A549 (cell line): Measurements from ENCODE around the gene DUX4. TPM values are rescaled to one million over a fixed set of nuclear protein-coding genes. Genes with fewer than 3 reads are reported as not detected.
"Not testable (repeated sequence)": the region's sequence is repeated elsewhere in the genome, so short reads cannot be mapped to it uniquely, and the experiment has no call there.

Experiments used
- ATAC-seq, 2 experiments: fragments of 200-7000 bp in 1 of 2; fragments of >200 bp in 1 of 2; cut with Nextera tagmentation in 1 of 2; cut with Tn5 transposase in 1 of 2; 3 replicates each; pipeline versions ENCODE4 v1.8.0 to v1.9.1; 2018 to 2020; ENCODE audit warnings: mild to moderate bottlenecking in 1 of 2, moderate library complexity in 1 of 2
- CTCF ChIA-PET: fragments of 300-600 bp; sonication (Branson Sonifier 250); formaldehyde crosslinking; extraction: SDS; loops from one replicate; lab custom pipeline; 2021; ENCODE audit warnings: antibody characterized with exemption, inconsistent platforms; lab: Yijun Ruan, JAX
- POLR2A ChIA-PET: fragments of 350-600 bp; formaldehyde crosslinking; extraction: SDS; loops from one replicate; lab custom pipeline; 2021; ENCODE audit warnings: antibody characterized with exemption, inconsistent platforms; lab: Yijun Ruan, JAX
- DNase-seq, 2 experiments: peaks; one replicate each; pipeline versions ENCODE4 v3.0.0 to v3.0.0-alpha.2; 2011 to 2016; ENCODE audit warnings: low read depth in 1 of 2, low spot score in 1 of 2
- FAIRE-seq: peaks from 2 replicates; lab custom pipeline; 2011; peaks lifted over from hg19 to GRCh38; lab: Jason Lieb, UNC
- H3K27ac ChIP-seq, 2 experiments: fragments of >200 bp; sonication (Bioruptor Twin); formaldehyde crosslinking; 3 replicates each; pipeline ENCODE4 v1.5.1; 2016 to 2017
- H3K4me1 ChIP-seq: fragments of >200 bp; sonication (Bioruptor Twin); formaldehyde crosslinking; 3 replicates; pipeline ENCODE4 v1.6.1; 2016
- H3K4me2 ChIP-seq: fragments of >200 bp; sonication (Bioruptor Twin); formaldehyde crosslinking; 3 replicates; pipeline ENCODE4 v1.6.1; 2016
- H3K4me3 ChIP-seq: fragments of >200 bp; sonication (Bioruptor Twin); formaldehyde crosslinking; 3 replicates; pipeline ENCODE4 v1.5.1; 2016
- H3K9me3 ChIP-seq: fragments of >200 bp; sonication (Bioruptor Twin); formaldehyde crosslinking; 3 replicates; pipeline ENCODE4 v1.6.1; 2016
- WGBS: methylation state at CpG from one replicate; pipeline ENCODE4 v1.1.6; 2017; ENCODE audit errors: missing lambda C conversion rate; 5-methylcytosine and 5-hydroxymethylcytosine counted together
- polyA minus RNA-seq: library from RNA; depleted of rRNA, polyadenylated mRNA; stranded (reverse); fragments of >200 nt; gene quantifications from 2 replicates; pipeline ENCODE4 v1.2.3, GENCODE V29; 2011; rRNA and poly(A)+ RNA removed
- polyA plus RNA-seq, 4 experiments: library from polyadenylated mRNA; depleted of rRNA in 3 of 4; stranded (reverse); fragments of >200 nt; fragmentation: RNase III in 1 of 4; extraction: RNeasy Plus Mini Kit Qiagen cat#74134 plus additional on column Dnase treatment in 1 of 4; gene quantifications; 2 replicates in 3 of 4; 3 replicates in 1 of 4; pipeline ENCODE4 v1.2.3, GENCODE V29; 2011 to 2017

Gene DUX4
- polyA plus RNA-seq (2011; rRNA removed) (not detected in 2 replicates), polyA plus RNA-seq (2017; fragmentation: RNase III; extraction: RNeasy Plus Mini Kit Qiagen cat#74134 plus additional on column Dnase treatment) (not detected in 3 replicates), polyA minus RNA-seq (not detected in 2 replicates)
- polyA plus RNA-seq (2012; cell fraction: cytosol; rRNA removed): not detected in 2 replicates
- polyA plus RNA-seq (2012; cell fraction: nucleus; rRNA removed): not detected in 2 replicates

- FAIRE-seq, H3K4me1 ChIP-seq, H3K9me3 ChIP-seq, H3K4me3 ChIP-seq, ATAC-seq, H3K4me2 ChIP-seq, H3K27ac ChIP-seq, CTCF ChIA-PET, POLR2A ChIA-PET, DNase-seq: not testable (repeated sequence)
- WGBS: no CpG with 5 or more reads among the region's 32 CpGs
Measured at GRCh38 chr4:190173428-190173827, at the start of gene DUX4. DUX4 (plus strand) TSS chr4:190173774; CDS start chr4:190173774, 0 bp downstream.

- ATAC-seq, CTCF ChIA-PET, H3K4me3 ChIP-seq, H3K4me1 ChIP-seq, FAIRE-seq, H3K9me3 ChIP-seq, H3K4me2 ChIP-seq, DNase-seq, H3K27ac ChIP-seq, POLR2A ChIA-PET: not testable (repeated sequence)
- no CpG with 5 or more reads among the region's 33 CpGs for WGBS
Measured at GRCh38 chr4:190175436-190175835, 1.9 kb downstream of the DUX4 start.

- CTCF ChIA-PET, FAIRE-seq, H3K4me3 ChIP-seq, H3K4me1 ChIP-seq, POLR2A ChIA-PET, H3K27ac ChIP-seq, H3K9me3 ChIP-seq, DNase-seq, H3K4me2 ChIP-seq: not testable (repeated sequence)
- peak; percentile 57 to 58; a peak in 3 of 6 replicates for ATAC-seq
- 4% methylated on average over 4 of the region's 6 CpGs for WGBS
Measured at GRCh38 chr4:190177727-190178605, 4.4 kb downstream of the DUX4 start.

- ATAC-seq, CTCF ChIA-PET, POLR2A ChIA-PET, H3K27ac ChIP-seq, H3K4me1 ChIP-seq, H3K4me2 ChIP-seq, H3K4me3 ChIP-seq, DNase-seq, FAIRE-seq, H3K9me3 ChIP-seq: not testable (repeated sequence)
- 3% methylated on average over 4 of the region's 4 CpGs for WGBS
Measured at GRCh38 chr4:190178606-190178990, 5.0 kb downstream of the DUX4 start.

GRCh38 chr4:190179030-190179739 is 5.6 kb downstream of the DUX4 start:
- ATAC-seq: peak; percentile 78 to 81; a peak in 4 of 6 replicates
- POLR2A ChIA-PET, H3K4me1 ChIP-seq, DNase-seq, CTCF ChIA-PET, FAIRE-seq, H3K4me2 ChIP-seq, H3K4me3 ChIP-seq, H3K27ac ChIP-seq, H3K9me3 ChIP-seq: not testable (repeated sequence)
- 5% methylated on average over 1 of the region's 2 CpGs for WGBS

GRCh38 chr4:190179740-190180094 is 6.1 kb downstream of the DUX4 start:
- H3K9me3 ChIP-seq, H3K4me1 ChIP-seq, H3K4me3 ChIP-seq, H3K27ac ChIP-seq, DNase-seq, POLR2A ChIA-PET, CTCF ChIA-PET, H3K4me2 ChIP-seq, FAIRE-seq: not testable (repeated sequence)
- WGBS: 0% methylated on average over 1 of the region's 2 CpGs
- peak in 1 of 2 experiments; percentile 56; a peak in 3 of 6 replicates for ATAC-seq

GRCh38 chr4:190180947-190181346 is 7.4 kb downstream of the DUX4 start:
- peak in 1 of 2 experiments; percentile 42; a peak in 2 of 6 replicates for ATAC-seq
- POLR2A ChIA-PET, H3K27ac ChIP-seq, H3K9me3 ChIP-seq, CTCF ChIA-PET, H3K4me1 ChIP-seq, DNase-seq, H3K4me3 ChIP-seq, H3K4me2 ChIP-seq, FAIRE-seq: not testable (repeated sequence)
- 0% methylated on average over 1 of the region's 1 CpG for WGBS

GRCh38 chr4:190181481-190182100 is 8.0 kb downstream of the DUX4 start:
- POLR2A ChIA-PET, ATAC-seq, DNase-seq, H3K9me3 ChIP-seq, CTCF ChIA-PET, FAIRE-seq, H3K4me1 ChIP-seq, H3K4me2 ChIP-seq, H3K4me3 ChIP-seq, H3K27ac ChIP-seq: not testable (repeated sequence)
- WGBS: 0% methylated on average over 2 of the region's 7 CpGs

- H3K4me1 ChIP-seq, ATAC-seq, H3K9me3 ChIP-seq, DNase-seq, H3K27ac ChIP-seq, H3K4me2 ChIP-seq, H3K4me3 ChIP-seq, FAIRE-seq, POLR2A ChIA-PET, CTCF ChIA-PET: not testable (repeated sequence)
- WGBS: 96% methylated on average over 55 of the region's 73 CpGs
Measured at GRCh38 chr4:190203510-190203909, 29.9 kb downstream of the DUX4 start.
